HCT116 (cell line): ENCODE measurements around the gene ZNHIT6. TPM values are rescaled to one million over a fixed set of nuclear protein-coding genes. Genes with fewer than 3 reads are reported as not detected.

Source experiments
- ATAC-seq: fragments of 200-7000 bp; cut with Tn5 transposase; 2 replicates; pipeline ENCODE4 v1.9.1; 2020; ENCODE audit warnings: mild to moderate bottlenecking, moderate library complexity
- BruUV-seq: library from RNA; stranded (reverse); fragments of 400-500 nt; replicated peaks from 2 replicates; lab custom pipeline; 2021; lab: Mats Ljungman, UMichigan
- CTCF ChIA-PET: fragments of 300-600 bp; sonication (Branson Sonifier 250); formaldehyde crosslinking; loops from one replicate; lab custom pipeline; 2021; ENCODE audit warnings: antibody characterized with exemption; lab: Charles Lee
- POLR2A ChIA-PET: fragments of 300-600, 350-600 bp; sonication (Branson Sonifier 250); formaldehyde crosslinking; loops from one replicate; lab custom pipeline; 2021; ENCODE audit warnings: antibody characterized with exemption; lab: Charles Lee
- RAD21 ChIA-PET, 2 experiments: fragments of 300-600 bp; sonication (Branson Sonifier 250); formaldehyde crosslinking; loops; one replicate each; lab custom pipeline; 2023; ENCODE audit warnings: low total read pairs in 2 of 2; ENCODE audit not compliant: uncharacterized antibody in 2 of 2, unreplicated experiment in 2 of 2, low non-redundant PET in 1 of 2; lab: Charles Lee
- DNase-seq: peaks from one replicate; pipeline ENCODE4 v3.0.0-alpha.2; 2010; ENCODE audit warnings: low read depth, low spot score
- H2AFZ ChIP-seq: fragments of 200-600 bp; shearing (Covaris generic), sonication (generic); 2 replicates; pipeline ENCODE4 v1.6.1; 2017; ENCODE audit warnings: low read depth, mixed run types, mixed read lengths, antibody characterized with exemption, low read length; ENCODE audit not compliant: poor library complexity, severe bottlenecking
- H3K27ac ChIP-seq: 2 replicates; pipeline ENCODE4 v1.5.1; 2012; ENCODE audit warnings: low read depth, low read length
- H3K27me3 ChIP-seq: fragments of 200-600 bp; sonication (generic); 2 replicates; pipeline ENCODE4 v1.6.1; 2016; ENCODE audit warnings: mixed run types, low read length, mixed read lengths; ENCODE audit not compliant: insufficient read depth
- H3K36me3 ChIP-seq, 2 experiments: fragments of 200-500 bp in 1 of 2; fragments of 200-600 bp in 1 of 2; sonication (Bioruptor generic) in 1 of 2; sonication (generic) in 1 of 2; 2 replicates each; pipeline versions ENCODE4 v1.5.1 to v1.6.1; 2014 to 2016; ENCODE audit warnings: low read length in 2 of 2, inconsistent platforms in 1 of 2, mixed read lengths in 1 of 2, mixed run types in 1 of 2; ENCODE audit not compliant: insufficient read depth in 2 of 2, control insufficient read depth in 1 of 2
- H3K4me1 ChIP-seq, 2 experiments: fragments of 200-600 bp in 1 of 2; sonication (generic) in 1 of 2; 2 replicates each; pipeline versions ENCODE4 v1.5.1 to v1.6.1; 2012 to 2017; ENCODE audit warnings: low read length in 2 of 2, inconsistent platforms in 1 of 2, mild to moderate bottlenecking in 1 of 2, mixed read lengths in 1 of 2, mixed run types in 1 of 2, moderate library complexity in 1 of 2; ENCODE audit not compliant: insufficient read depth in 2 of 2, control insufficient read depth in 1 of 2
- H3K4me2 ChIP-seq: fragments of 200-600 bp; sonication (generic); 2 replicates; pipeline ENCODE4 v1.6.1; 2017; ENCODE audit warnings: mixed run types, low read length, mixed read lengths
- H3K4me3 ChIP-seq, 2 experiments: fragments of 200-600 bp in 1 of 2; sonication (generic) in 1 of 2; replicated peaks in 1 of 2; 2 replicates each; pipeline ENCODE4 v1.5.1; 2011 to 2016; ENCODE audit warnings: low read length in 2 of 2, control low read depth in 1 of 2, low read depth in 1 of 2, mild to moderate bottlenecking in 1 of 2, mixed read lengths in 1 of 2, mixed run types in 1 of 2
- H3K79me2 ChIP-seq: fragments of 200-600 bp; sonication (generic); 2 replicates; pipeline ENCODE4 v1.6.1; 2017; ENCODE audit warnings: mild to moderate bottlenecking, mixed run types, low read length, moderate library complexity, mixed read lengths; ENCODE audit not compliant: insufficient read depth
- H3K9ac ChIP-seq: fragments of 200-600 bp; sonication (generic); 2 replicates; pipeline ENCODE4 v1.6.1; 2016; ENCODE audit warnings: low read length, mixed read lengths
- H3K9me2 ChIP-seq: fragments of 200-600 bp; sonication (generic), shearing (Covaris generic); 2 replicates; pipeline ENCODE4 v1.6.1; 2017; ENCODE audit warnings: mixed run types, mild to moderate bottlenecking, moderate library complexity; ENCODE audit not compliant: insufficient read depth
- H3K9me3 ChIP-seq, 2 experiments: fragments of 200-500 bp in 1 of 2; fragments of 200-600 bp in 1 of 2; sonication (Bioruptor generic) in 1 of 2; sonication (generic) in 1 of 2; 2 replicates each; pipeline ENCODE4 v1.6.1; 2014 to 2017; ENCODE audit warnings: low read length in 2 of 2, mixed read lengths in 2 of 2, inconsistent platforms in 1 of 2, low read depth in 1 of 2, mild to moderate bottlenecking in 1 of 2, mixed run types in 1 of 2, moderate library complexity in 1 of 2; ENCODE audit not compliant: control insufficient read depth in 1 of 2, insufficient read depth in 1 of 2
- H4K20me1 ChIP-seq: fragments of 200-600 bp; sonication (generic), shearing (Covaris generic); 2 replicates; pipeline ENCODE4 v1.6.1; 2017; ENCODE audit warnings: mixed run types, mild to moderate bottlenecking, moderate library complexity; ENCODE audit not compliant: insufficient read depth
- ATF3 ChIP-seq: IDR thresholded peaks from 2 replicates; pipeline ENCODE4 v1.6.1; 2012
- CTCF ChIP-seq, 3 experiments: fragments of 200-600 bp in 1 of 3; sonication (generic) in 1 of 3; IDR thresholded peaks in 2 of 3; conservative IDR thresholded peaks in 1 of 3; 2 replicates each; pipeline ENCODE4 v1.5.1; 2012 to 2017; ENCODE audit warnings: low read depth in 2 of 3, low read length in 2 of 3, antibody characterized with exemption in 1 of 3, borderline replicate concordance in 1 of 3, control low read depth in 1 of 3, mild to moderate bottlenecking in 1 of 3, mixed read lengths in 1 of 3, mixed run types in 1 of 3, moderate library complexity in 1 of 3; ENCODE audit not compliant: insufficient read depth in 1 of 3
- EZH2 ChIP-seq: fragments of 200-600 bp; sonication (generic); IDR thresholded peaks from 2 replicates; pipeline ENCODE4 v1.6.1; 2017; ENCODE audit warnings: antibody characterized with exemption, mixed run types
- EZH2phosphoT487 ChIP-seq: fragments of 200-600 bp; IDR thresholded peaks from 2 replicates; pipeline ENCODE4 v1.6.1; 2018; ENCODE audit warnings: antibody characterized with exemption, borderline replicate concordance
- POLR2A ChIP-seq: IDR thresholded peaks from 2 replicates; pipeline ENCODE4 v1.7.0; 2011; ENCODE audit warnings: borderline replicate concordance; ENCODE audit not compliant: insufficient read depth, insufficient read length; ENCODE audit errors: extremely low read depth
- POLR2AphosphoS5 ChIP-seq: IDR thresholded peaks from 2 replicates; pipeline ENCODE4 v1.6.1; 2011; ENCODE audit warnings: mild to moderate bottlenecking, low read depth, low read length, moderate library complexity
- RAD21 ChIP-seq: IDR thresholded peaks from 2 replicates; pipeline ENCODE4 v1.6.1; 2012; ENCODE audit warnings: low read depth, mild to moderate bottlenecking
- REST ChIP-seq: IDR thresholded peaks from 2 replicates; pipeline ENCODE4 v1.6.1; 2012; ENCODE audit warnings: low read depth
- ZFX ChIP-seq: fragments of 450-650 bp; IDR thresholded peaks from 2 replicates; pipeline ENCODE4 v1.6.1; 2017
- ZNF274 ChIP-seq: fragments of 200-500 bp; sonication (Bioruptor generic); IDR thresholded peaks from 2 replicates; pipeline ENCODE4 v1.6.1; 2014; ENCODE audit warnings: mild to moderate bottlenecking, low read depth, low read length, inconsistent platforms
- intact Hi-C: fragments of 100-400 bp; cut with micrococcal nuclease; formaldehyde crosslinking; loops from 2 replicates; pipeline ENCODE4 v1.10.0; 2022
- total RNA-seq: library from RNA; stranded (reverse); gene quantifications from one replicate; pipeline ENCODE4 v1.2.1, GENCODE V29; 2021; ENCODE audit not compliant: unreplicated experiment

ZNHIT6 gene
- total RNA-seq, 1 experiment from 2014 or later, result 18.4 TPM

GRCh38 chr1:85605484-85606413, 102.5 kb downstream of the ZNHIT6 start:
- H4K20me1 ChIP-seq, result no peaks in the 10 kb centered on the region
- peaks cover 30 to 41% of the 10 kb centered on the region in 2 experiments for H3K4me1 ChIP-seq
- no peak overlapping the region for H2AFZ ChIP-seq
- CTCF ChIA-PET, result interaction anchor here (1.0 to 2.2 kb wide), 8 partner anchors 8 to 305 kb away, joined by 3 to 13 read pairs (median 6); partner anchors contain the start of gene CCN1
- DNase-seq, result no peak
- no peaks in the 10 kb centered on the region for H3K9me2 ChIP-seq
- peak overlapping the region; percentile 83 for H3K4me2 ChIP-seq
- peak overlapping the region; percentile 27 for H3K9ac ChIP-seq
- peak; percentile 22; the same call in 1 of the 2 replicates for ATAC-seq
- TF ChIP-seq EZH2phosphoT487 (no peak), POLR2A (no peak), EZH2 (no peak), REST (no peak), ZFX (no peak), CTCF (IDR thresholded peaks at IDR 0.05 in 2 of 3, conservative IDR thresholded peaks at IDR 0.05 in 1 of 3; ENCODE audit: borderline replicate concordance in 1 of 3, insufficient read depth in 1 of 3, low read depth in 2 of 3, low read length in 2 of 3) (peak; percentile 26 to 56 (median 54); a peak in 5 of 6 replicates), POLR2AphosphoS5 (no peak), RAD21 (peak; percentile 72), ATF3 (no peak), ZNF274 (no peak)
- BruUV-seq, result no TSS peak
- intact Hi-C loops, result no loop called here
- POLR2A ChIA-PET, result interaction anchor here (1.0 to 2.0 kb wide), 4 partner anchors 24 to 291 kb away, joined by 3 to 12 read pairs (median 3); partner anchors contain the start of genes CCN1 and ZNHIT6
- no peaks in the 10 kb centered on the region for H3K9me3 ChIP-seq
- RAD21 ChIA-PET, result interaction anchor here (0.8 to 1.9 kb wide), 5 partner anchors 23 to 413 kb away, joined by 3 to 9 read pairs (median 3); no protein-coding TSS in a partner anchor
- H3K4me3 ChIP-seq, result no peak overlapping the region
- no peaks in the 10 kb centered on the region for H3K79me2 ChIP-seq
- H3K36me3 ChIP-seq, result no peaks in the 10 kb centered on the region
- no peak overlapping the region for H3K27ac ChIP-seq
- H3K27me3 ChIP-seq, result no peaks in the 10 kb centered on the region
